Lung (tissue), 12 donors: ENCODE results near the gene GALM. TPM values are rescaled to one million over a fixed set of nuclear protein-coding genes. Genes with fewer than 3 reads are reported as not detected.
"Not testable (repeated sequence)": the region's sequence is repeated elsewhere in the genome, so short reads cannot be mapped to it uniquely, and the experiment has no call there.

Source experiments
- ATAC-seq: fragments of 200-7000 bp; cut with Tn5 transposase; one replicate; pipeline ENCODE4 v1.9.1; 2020; ENCODE audit warnings: moderate number of reproducible peaks; ENCODE audit not compliant: insufficient read depth, low FRiP score
- DNase-seq, 3 donors: peaks; one replicate each; pipeline ENCODE4 v3.0.0-alpha.2; 2013 to 2017
- H3K27ac ChIP-seq, 2 donors: one replicate each; pipeline ENCODE4 v1.5.1; 2013; ENCODE audit warnings: mild to moderate bottlenecking in 2 of 2, moderate library complexity in 2 of 2, control low read depth in 1 of 2, inconsistent platforms in 1 of 2, low read depth in 1 of 2, low read length in 1 of 2
- H3K27me3 ChIP-seq, 3 donors: one replicate each; pipeline ENCODE4 v1.5.1; 2013; ENCODE audit warnings: low read length in 2 of 3; ENCODE audit not compliant: control insufficient read depth in 3 of 3, insufficient read depth in 3 of 3
- H3K36me3 ChIP-seq, 4 donors: one replicate each; pipeline ENCODE4 v1.5.1; 2013; ENCODE audit warnings: low read length in 4 of 4, mild to moderate bottlenecking in 1 of 4, moderate library complexity in 1 of 4; ENCODE audit not compliant: control insufficient read depth in 4 of 4, insufficient read depth in 4 of 4
- H3K4me1 ChIP-seq, 5 donors: one replicate each; pipeline ENCODE4 v1.5.1; 2013; ENCODE audit warnings: low read length in 5 of 5, mild to moderate bottlenecking in 2 of 5, moderate library complexity in 1 of 5; ENCODE audit not compliant: control insufficient read depth in 5 of 5, insufficient read depth in 5 of 5
- H3K4me3 ChIP-seq: one replicate; pipeline ENCODE4 v1.5.1; 2013; ENCODE audit warnings: mild to moderate bottlenecking, control low read depth, moderate library complexity
- H3K9ac ChIP-seq, 2 donors: one replicate each; pipeline ENCODE4 v1.5.1; 2013; ENCODE audit warnings: low read length in 2 of 2, control low read depth in 1 of 2; ENCODE audit not compliant: insufficient read depth in 1 of 2
- H3K9me3 ChIP-seq, 4 donors: one replicate each; pipeline ENCODE4 v1.5.1; 2013; ENCODE audit warnings: low read length in 3 of 4, mild to moderate bottlenecking in 1 of 4, moderate library complexity in 1 of 4; ENCODE audit not compliant: control insufficient read depth in 4 of 4, insufficient read depth in 3 of 4
- WGBS, 2 donors: extraction: QIAGEN DNeasy Blood & Tissue Kit; methylation state at CpG; one replicate each; pipeline ENCODE4 v1.1.7; 2013; 5-methylcytosine and 5-hydroxymethylcytosine counted together
- polyA plus RNA-seq, 2 donors: library from polyadenylated mRNA; stranded (reverse); fragments of 200-250 nt; gene quantifications; one replicate each; pipeline ENCODE4 v1.2.1, GENCODE V29; 2013
- total RNA-seq, 2 donors: library from RNA; depleted of rRNA in 1 of 2; stranded (reverse); fragments of >200 nt in 1 of 2; gene quantifications; one replicate each; pipeline ENCODE4 v1.2.1, GENCODE V29; 2014 to 2021
- TF ChIP-seq, protein P1 (sequence below): IDR thresholded peaks from 2 replicates; pipeline ENCODE4 v1.5.1; 2012; ENCODE audit warnings: mild to moderate bottlenecking; ENCODE audit errors: control extremely low read depth, extremely low read depth
- donor health status: control.
- donor health status: control.
- donor health status: Bipolar disorder and iron deficiency.
- donor health status: healthy.
- donor health status: DM: yes; HTN: yes; CAD: no.

The GALM gene
- total and polyA plus RNA-seq, 4 donors: 7.6 to 25.5 (median 14.1) TPM

GRCh38 chr2:38711558-38711957, 45.6 kb downstream of the GALM start:
- Histone ChIP-seq H3K36me3 (peaks cover 0 to 6% (median 1%) of the 10 kb centered on the region in 4 donors), H3K4me3 (no peak overlapping the region), H3K27ac (no peak overlapping the region), H3K9me3 (no peaks in the 10 kb centered on the region), H3K4me1 (no peaks in the 10 kb centered on the region), H3K27me3 (no peaks in the 10 kb centered on the region), H3K9ac (no peak overlapping the region)
- TF ChIP-seq, protein P1, sequence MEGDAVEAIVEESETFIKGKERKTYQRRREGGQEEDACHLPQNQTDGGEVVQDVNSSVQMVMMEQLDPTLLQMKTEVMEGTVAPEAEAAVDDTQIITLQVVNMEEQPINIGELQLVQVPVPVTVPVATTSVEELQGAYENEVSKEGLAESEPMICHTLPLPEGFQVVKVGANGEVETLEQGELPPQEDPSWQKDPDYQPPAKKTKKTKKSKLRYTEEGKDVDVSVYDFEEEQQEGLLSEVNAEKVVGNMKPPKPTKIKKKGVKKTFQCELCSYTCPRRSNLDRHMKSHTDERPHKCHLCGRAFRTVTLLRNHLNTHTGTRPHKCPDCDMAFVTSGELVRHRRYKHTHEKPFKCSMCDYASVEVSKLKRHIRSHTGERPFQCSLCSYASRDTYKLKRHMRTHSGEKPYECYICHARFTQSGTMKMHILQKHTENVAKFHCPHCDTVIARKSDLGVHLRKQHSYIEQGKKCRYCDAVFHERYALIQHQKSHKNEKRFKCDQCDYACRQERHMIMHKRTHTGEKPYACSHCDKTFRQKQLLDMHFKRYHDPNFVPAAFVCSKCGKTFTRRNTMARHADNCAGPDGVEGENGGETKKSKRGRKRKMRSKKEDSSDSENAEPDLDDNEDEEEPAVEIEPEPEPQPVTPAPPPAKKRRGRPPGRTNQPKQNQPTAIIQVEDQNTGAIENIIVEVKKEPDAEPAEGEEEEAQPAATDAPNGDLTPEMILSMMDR: no peak
- ATAC-seq (no peak), DNase-seq (no peak)

- Histone ChIP-seq H3K9ac (no peak overlapping the region), H3K27ac (no peak overlapping the region), H3K27me3 (no peaks in the 10 kb centered on the region), H3K36me3 (peaks cover 0 to 6% (median 1%) of the 10 kb centered on the region in 4 donors), H3K4me3 (no peak overlapping the region), H3K9me3 (no peaks in the 10 kb centered on the region), H3K4me1 (no peaks in the 10 kb centered on the region)
- ATAC-seq (no peak), DNase-seq (no peak)
- TF ChIP-seq, protein P1: no peak
- WGBS, 2 donors: 96 to 97% methylated on average over 7 of the region's 7 CpGs
Observed at GRCh38 chr2:38712413-38712812, 46.5 kb downstream of the GALM start.

DNA sequence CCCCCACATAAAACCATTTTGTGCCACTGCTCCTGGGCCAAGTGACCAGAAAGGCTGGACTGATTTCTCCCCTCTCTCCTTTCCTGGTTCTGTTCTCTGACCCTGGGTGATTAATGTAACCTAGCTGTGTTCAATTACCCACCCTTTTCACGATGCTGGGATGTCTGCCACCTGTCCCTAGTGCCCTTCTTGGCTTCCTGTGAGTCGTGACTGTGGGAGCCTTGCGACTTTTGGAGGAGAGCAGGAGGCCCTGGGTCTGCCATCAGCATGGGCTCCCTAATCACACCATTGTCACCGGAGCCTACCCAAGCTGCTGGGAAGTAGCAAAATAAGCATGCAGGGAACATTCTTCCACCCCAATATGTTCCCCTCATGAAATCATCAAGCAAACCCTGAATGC, 47.0 kb downstream of the GALM start:
- WGBS, 2 donors: 78 to 85% methylated on average over 4 of the region's 4 CpGs
- no peak for ATAC-seq

GRCh38 chr2:38713338-38713737, 47.4 kb downstream of the GALM start:
- H3K4me3 ChIP-seq: no peak overlapping the region
- H3K9ac ChIP-seq: no peak overlapping the region
- WGBS, 2 donors: 59 to 70% methylated on average over 3 of the region's 3 CpGs
- H3K27me3 ChIP-seq: no peaks in the 10 kb centered on the region
- H3K27ac ChIP-seq: no peak overlapping the region
- no peak for ATAC-seq
- no peaks in the 10 kb centered on the region for H3K9me3 ChIP-seq
- H3K36me3 ChIP-seq: peaks cover 0 to 6% (median 1%) of the 10 kb centered on the region in 4 donors
- TF ChIP-seq, protein P1: no peak
- H3K4me1 ChIP-seq: no peaks in the 10 kb centered on the region
- no peak for DNase-seq

More for the DNA sequence above, 47.0 kb downstream of the GALM start:
- no peak overlapping the region for H3K9ac ChIP-seq
- H3K4me3 ChIP-seq: no peak overlapping the region
- H3K9me3 ChIP-seq: no peaks in the 10 kb centered on the region
- DNase-seq: no peak
- H3K36me3 ChIP-seq: peaks cover 0 to 6% (median 1%) of the 10 kb centered on the region in 4 donors
- H3K27me3 ChIP-seq: no peaks in the 10 kb centered on the region
- no peak overlapping the region for H3K27ac ChIP-seq
- no peaks in the 10 kb centered on the region for H3K4me1 ChIP-seq
- TF ChIP-seq, protein P1: no peak

DNA sequence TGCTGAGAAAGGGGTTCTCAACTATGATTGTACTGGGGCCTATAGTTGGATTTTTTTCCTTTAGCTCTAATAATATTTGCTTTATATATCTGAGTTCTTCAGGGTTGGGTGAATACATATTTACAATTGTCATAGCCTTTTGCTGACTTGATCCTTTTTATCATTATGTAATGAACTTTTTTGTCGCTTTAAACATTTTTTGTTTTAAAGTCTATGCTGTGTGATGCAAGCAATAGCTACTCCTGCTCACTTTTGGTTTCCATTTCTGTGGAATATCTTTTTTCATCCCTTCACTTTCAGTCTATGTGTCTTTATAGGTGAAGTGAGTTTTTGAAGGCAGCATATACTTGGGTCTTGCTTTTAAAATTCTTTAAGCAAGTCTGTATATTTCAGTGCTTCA, 49.0 kb downstream of the GALM start:
- not testable (repeated sequence) for H3K27ac ChIP-seq, H3K9ac ChIP-seq, ATAC-seq, H3K4me1 ChIP-seq, H3K4me3 ChIP-seq, H3K36me3 ChIP-seq, H3K9me3 ChIP-seq, DNase-seq, H3K27me3 ChIP-seq
- WGBS, 2 donors: 81 to 90% methylated on average over 1 of the region's 1 CpG
